Memory B cell (primary cell): ENCODE measurements around the gene TLR9.
"Not testable (repeated sequence)": the region's sequence is repeated elsewhere in the genome, so short reads cannot be mapped to it uniquely, and the experiment has no call there.

Experiments used
- ATAC-seq: fragments of 150-1000 bp; cut with Tn5 transposase; 2 replicates; pipeline ENCODE4 v1.10.0; 2021; ENCODE audit warnings: low read depth, mild to moderate bottlenecking, moderate library complexity
- DNase-seq, 2 donors: peaks; one replicate each; pipeline ENCODE4 v3.0.0; 2022; ENCODE audit warnings: low spot score in 2 of 2
- H3K27ac Mint-ChIP-seq: one replicate; pipeline ENCODE4 v1.8.0; 2022; ENCODE audit warnings: mild to moderate bottlenecking, moderate library complexity, mixed read lengths
- H3K27me3 Mint-ChIP-seq: one replicate; pipeline ENCODE4 v1.8.0; 2022; ENCODE audit warnings: mixed read lengths
- H3K36me3 Mint-ChIP-seq: one replicate; pipeline ENCODE4 v1.8.0; 2022; ENCODE audit warnings: mild to moderate bottlenecking, mixed read lengths
- H3K4me1 Mint-ChIP-seq: one replicate; pipeline ENCODE4 v1.8.0; 2022; ENCODE audit warnings: mixed read lengths
- H3K4me3 Mint-ChIP-seq: one replicate; pipeline ENCODE4 v1.8.0; 2022; ENCODE audit warnings: mild to moderate bottlenecking, moderate library complexity, mixed read lengths
- H3K9me3 Mint-ChIP-seq: one replicate; pipeline ENCODE4 v1.8.0; 2022; ENCODE audit warnings: mixed read lengths

The TLR9 gene

GRCh38 chr3:52193065-52193464, 32.4 kb downstream of the TLR9 start:
- Mint-ChIP-seq H3K9me3 (no peaks in the 10 kb centered on the region), H3K4me1 (peaks cover 17% of the 10 kb centered on the region), H3K4me3 (no peak overlapping the region), H3K27me3 (no peaks in the 10 kb centered on the region), H3K36me3 (no peaks in the 10 kb centered on the region), H3K27ac (no peak overlapping the region)
- ATAC-seq (no peak), DNase-seq (no peak)

GRCh38 chr3:52191663-52192062, 33.8 kb downstream of the TLR9 start:
- Mint-ChIP-seq H3K9me3 (no peaks in the 10 kb centered on the region), H3K4me3 (no peak overlapping the region), H3K4me1 (peaks cover 6% of the 10 kb centered on the region), H3K36me3 (no peaks in the 10 kb centered on the region), H3K27me3 (no peaks in the 10 kb centered on the region), H3K27ac (no peak overlapping the region)
- ATAC-seq (no peak), DNase-seq (no peak)

DNA sequence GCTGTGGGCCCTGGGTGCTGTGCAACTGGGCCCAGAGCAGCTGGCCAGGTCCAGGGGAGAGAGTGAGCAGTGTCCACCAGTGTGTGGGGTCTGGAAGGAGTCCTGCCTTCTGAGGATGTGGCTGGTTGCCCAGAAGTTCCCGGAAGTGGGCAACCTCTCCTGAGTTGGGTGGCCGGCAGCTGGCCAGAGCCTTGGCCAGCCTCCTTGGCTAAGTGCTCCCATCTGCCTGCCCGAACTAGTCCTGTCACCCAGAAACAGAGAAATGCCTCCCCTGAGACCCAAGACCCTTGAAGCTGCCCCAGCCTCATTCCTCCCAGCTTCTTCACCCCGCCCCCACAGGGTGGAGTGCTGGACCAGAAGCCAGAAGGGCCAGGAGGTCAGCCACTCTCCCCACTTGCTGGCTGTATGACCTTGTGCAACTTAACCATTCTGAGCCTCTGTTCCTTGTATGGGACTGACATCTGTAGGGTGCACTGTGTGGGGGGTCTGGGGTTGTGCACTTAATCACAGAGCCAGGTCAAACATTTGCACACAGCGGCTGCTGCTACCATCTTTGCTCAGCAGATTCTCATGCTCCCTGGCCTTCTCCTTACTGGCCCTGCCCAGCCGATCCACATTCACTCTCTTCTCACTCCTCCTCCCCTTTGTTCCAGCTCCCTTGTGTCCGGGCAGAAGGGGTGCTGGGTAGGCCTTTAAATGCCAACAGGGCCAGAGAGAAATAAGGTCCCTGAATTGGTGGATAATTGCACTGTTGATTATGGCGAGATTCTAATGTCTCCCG, 35.0 kb downstream of the TLR9 start:
- Mint-ChIP-seq H3K9me3 (no peaks in the 10 kb centered on the region), H3K27ac (no peak overlapping the region), H3K27me3 (no peaks in the 10 kb centered on the region), H3K4me3 (no peak overlapping the region), H3K36me3 (no peaks in the 10 kb centered on the region), H3K4me1 (peaks cover 6% of the 10 kb centered on the region)
- DNase-seq (no peak), ATAC-seq (no peak)

- Mint-ChIP-seq H3K27ac (peak overlapping the region; percentile 82), H3K27me3 (no peaks in the 10 kb centered on the region), H3K4me3 (no peak overlapping the region), H3K4me1 (peaks cover 6% of the 10 kb centered on the region), H3K9me3 (no peaks in the 10 kb centered on the region), H3K36me3 (no peaks in the 10 kb centered on the region)
- DNase-seq: no peak
- no peak for ATAC-seq
Measured at GRCh38 chr3:52188556-52188955, 36.9 kb downstream of the TLR9 start.

GRCh38 chr3:52186729-52187128, 38.7 kb downstream of the TLR9 start:
- peaks cover 6% of the 10 kb centered on the region for H3K4me1 Mint-ChIP-seq
- H3K27ac Mint-ChIP-seq: no peak overlapping the region
- ATAC-seq: no peak

DNA sequence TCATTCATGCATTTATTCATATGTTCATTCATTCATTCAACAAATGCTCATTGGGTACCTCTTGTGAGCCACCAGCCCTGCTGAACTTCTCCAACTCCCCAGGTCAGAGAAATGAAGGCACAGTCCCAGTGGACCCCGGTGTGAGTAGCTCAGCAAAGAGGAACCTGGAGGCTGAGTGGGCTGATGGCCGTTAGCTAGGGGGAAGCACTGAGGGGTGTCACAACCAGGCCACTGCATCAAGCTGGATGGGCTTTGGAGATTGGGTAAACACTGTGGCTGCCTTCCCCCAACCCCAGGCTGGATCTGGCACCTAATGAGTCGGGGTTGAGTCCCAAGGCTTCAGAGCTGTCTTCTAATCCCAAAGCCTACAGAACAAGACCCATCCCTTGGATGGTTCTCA, 39.6 kb downstream of the TLR9 start:
- Mint-ChIP-seq H3K36me3 (no peaks in the 10 kb centered on the region), H3K27ac (no peak overlapping the region), H3K9me3 (no peaks in the 10 kb centered on the region), H3K4me3 (no peak overlapping the region), H3K4me1 (peaks cover 6% of the 10 kb centered on the region), H3K27me3 (no peaks in the 10 kb centered on the region)
- DNase-seq (no peak), ATAC-seq (no peak)

More at GRCh38 chr3:52186729-52187128, 38.7 kb downstream of the TLR9 start:
- Mint-ChIP-seq H3K4me3 (no peak overlapping the region), H3K9me3 (no peaks in the 10 kb centered on the region), H3K36me3 (no peaks in the 10 kb centered on the region), H3K27me3 (no peaks in the 10 kb centered on the region)
- no peak for DNase-seq

DNA sequence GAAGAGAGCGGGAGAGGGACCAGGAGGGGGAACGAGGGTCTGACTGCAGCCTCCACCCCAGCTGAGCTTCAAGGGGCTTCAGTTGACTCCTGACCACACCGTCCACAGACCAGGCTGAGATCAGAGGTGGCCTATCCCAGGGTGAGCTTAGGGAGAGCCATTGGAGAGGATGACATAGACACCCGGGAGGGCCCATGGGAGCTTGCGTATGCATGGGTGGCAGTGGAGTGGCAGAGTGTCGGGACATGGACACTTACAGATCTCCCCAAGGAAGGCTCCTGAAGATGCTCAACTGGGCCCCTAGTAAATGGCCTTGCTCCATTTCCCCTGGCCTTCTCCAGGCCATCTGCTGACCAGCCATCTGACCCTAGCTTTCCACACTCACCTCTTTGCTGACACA, 40.1 kb downstream of the TLR9 start:
- peaks cover 7% of the 10 kb centered on the region for H3K4me1 Mint-ChIP-seq
- no peak for ATAC-seq
- H3K27ac Mint-ChIP-seq: no peak overlapping the region
- H3K27me3 Mint-ChIP-seq: no peaks in the 10 kb centered on the region
- DNase-seq: no peak
- no peak overlapping the region for H3K4me3 Mint-ChIP-seq
- H3K36me3 Mint-ChIP-seq: no peaks in the 10 kb centered on the region
- H3K9me3 Mint-ChIP-seq: no peaks in the 10 kb centered on the region

DNA sequence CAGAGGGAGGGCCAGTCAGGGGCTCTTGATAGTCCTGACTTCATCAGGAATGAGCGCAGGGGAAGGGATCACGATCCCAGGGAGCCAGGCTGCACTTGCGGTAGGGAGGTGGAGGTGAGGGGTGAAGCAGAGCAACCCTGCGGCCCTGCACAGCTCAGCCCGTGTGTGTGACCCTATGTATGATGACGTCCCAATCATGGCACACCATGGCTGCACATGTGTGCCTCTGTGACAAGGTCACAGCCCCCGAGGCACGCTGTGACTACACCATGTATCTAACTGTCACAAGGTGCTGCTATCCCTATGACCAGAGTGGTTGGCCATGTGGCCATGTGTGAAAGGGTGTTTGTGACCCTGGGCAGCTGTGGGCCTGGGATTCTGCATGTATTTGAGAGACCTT, 40.8 kb downstream of the TLR9 start:
- Mint-ChIP-seq H3K27ac (no peak overlapping the region), H3K27me3 (no peaks in the 10 kb centered on the region), H3K4me3 (no peak overlapping the region), H3K9me3 (no peaks in the 10 kb centered on the region), H3K4me1 (peaks cover 10% of the 10 kb centered on the region), H3K36me3 (no peaks in the 10 kb centered on the region)
- ATAC-seq (no peak), DNase-seq (no peak)

DNA sequence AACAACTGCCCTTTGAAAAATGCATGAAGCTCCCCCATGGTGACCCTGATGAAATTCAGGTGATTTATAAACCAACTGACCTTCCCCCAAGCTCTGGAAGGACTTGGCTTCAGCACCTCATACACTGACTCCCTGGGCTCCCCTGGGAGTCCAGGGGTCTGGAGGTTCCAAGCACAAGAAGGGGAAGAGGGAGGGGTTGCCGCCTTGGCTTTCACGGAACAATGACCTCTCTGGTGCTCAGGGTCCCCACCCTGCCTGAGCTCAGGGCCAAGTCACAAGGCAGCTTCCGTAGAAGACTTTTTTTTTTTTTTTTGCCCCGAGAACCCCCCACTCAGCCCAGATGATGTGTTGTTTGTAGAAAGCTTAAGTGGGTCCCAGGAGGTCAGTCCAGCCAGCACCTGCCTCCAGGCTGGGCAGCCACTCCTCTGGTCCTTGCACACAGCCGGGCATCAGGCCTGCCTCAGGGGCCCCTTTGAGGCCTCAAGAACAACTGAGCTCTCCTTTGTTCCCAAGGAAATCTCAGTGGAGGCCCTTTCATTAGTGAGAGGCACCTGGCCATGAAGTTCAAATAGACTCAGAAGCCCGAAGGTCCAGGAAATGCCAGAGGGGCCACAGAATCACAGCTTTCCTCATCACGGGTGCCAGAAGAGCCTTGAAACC, 41.5 kb downstream of the TLR9 start:
- Mint-ChIP-seq H3K4me3 (no peak overlapping the region), H3K4me1 (peaks cover 7% of the 10 kb centered on the region), H3K27ac (no peak overlapping the region), H3K27me3 (no peaks in the 10 kb centered on the region), H3K9me3 (no peaks in the 10 kb centered on the region), H3K36me3 (no peaks in the 10 kb centered on the region)
- ATAC-seq (no peak), DNase-seq (no peak)

DNA sequence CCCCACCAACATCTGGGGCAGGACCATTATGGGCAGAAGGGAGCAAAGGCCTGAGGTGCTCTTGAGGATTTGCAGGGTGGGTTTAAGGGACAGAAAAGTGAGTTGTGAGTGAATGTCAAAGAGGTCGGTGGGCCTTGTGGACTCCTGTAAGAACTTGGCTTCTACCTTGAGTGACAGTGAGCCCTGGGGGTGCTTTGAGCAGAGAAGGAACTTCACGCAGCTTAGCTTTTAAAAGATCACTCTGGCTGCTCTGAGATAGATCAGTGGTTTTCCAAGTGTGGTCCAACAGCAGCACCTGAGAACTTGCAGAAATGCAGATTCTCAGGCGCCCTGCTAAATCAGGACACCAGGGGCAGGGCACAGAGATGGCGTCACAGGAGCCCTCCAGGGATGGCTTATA, 42.8 kb downstream of the TLR9 start:
- DNase-seq (no peak), ATAC-seq (no peak)
- H3K27me3 Mint-ChIP-seq: no peaks in the 10 kb centered on the region
- H3K9me3 Mint-ChIP-seq: no peaks in the 10 kb centered on the region
- peaks cover 6% of the 10 kb centered on the region for H3K4me1 Mint-ChIP-seq
- H3K36me3 Mint-ChIP-seq: no peaks in the 10 kb centered on the region
- no peak overlapping the region for H3K27ac Mint-ChIP-seq
- H3K4me3 Mint-ChIP-seq: no peak overlapping the region

DNA sequence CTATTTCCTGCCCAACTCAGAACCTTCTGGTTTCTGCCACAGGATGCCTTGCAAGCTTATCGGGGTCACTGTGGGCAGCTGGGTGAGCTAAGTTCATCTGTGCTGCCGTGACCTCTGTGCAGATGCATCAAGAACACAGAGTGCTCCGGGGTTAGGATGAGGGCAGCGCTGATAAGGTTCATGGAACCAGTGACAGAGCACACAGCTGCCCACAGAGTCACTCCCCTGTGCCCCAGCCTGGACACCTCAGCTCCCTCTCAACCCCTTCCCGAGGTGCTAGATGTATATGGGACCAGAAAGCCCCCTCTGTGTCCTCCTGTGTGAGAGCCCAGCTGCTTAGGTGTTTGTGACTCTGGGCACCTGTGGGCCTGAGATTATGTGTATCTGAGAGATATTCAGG, 43.2 kb downstream of the TLR9 start:
- no peaks in the 10 kb centered on the region for H3K36me3 Mint-ChIP-seq
- H3K4me1 Mint-ChIP-seq: peaks cover 6% of the 10 kb centered on the region
- no peak overlapping the region for H3K27ac Mint-ChIP-seq
- no peak overlapping the region for H3K4me3 Mint-ChIP-seq
- H3K9me3 Mint-ChIP-seq: no peaks in the 10 kb centered on the region
- ATAC-seq (no peak), DNase-seq (no peak)
- no peaks in the 10 kb centered on the region for H3K27me3 Mint-ChIP-seq

DNA sequence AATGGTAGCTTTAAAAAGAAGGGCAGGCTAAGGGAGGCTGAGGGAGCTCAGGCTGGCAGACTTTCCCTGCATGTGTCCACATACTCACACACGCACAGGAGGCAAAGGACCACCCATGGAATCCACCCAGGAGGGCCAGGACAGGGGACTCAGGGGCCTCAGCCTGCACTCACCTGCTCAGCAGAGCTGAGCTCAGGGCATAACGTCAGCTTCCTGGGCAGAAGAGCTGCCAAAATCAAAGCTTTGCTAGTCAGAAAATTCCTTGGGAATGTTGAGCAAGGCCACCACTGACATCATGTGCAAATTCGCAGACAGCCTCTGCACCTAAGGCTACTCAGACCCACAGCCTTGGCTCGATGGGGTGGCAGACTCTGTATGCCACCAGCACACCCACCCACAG, 43.9 kb downstream of the TLR9 start:
- DNase-seq (no peak), ATAC-seq (no peak)
- no peaks in the 10 kb centered on the region for H3K27me3 Mint-ChIP-seq
- H3K4me1 Mint-ChIP-seq: peaks cover 6% of the 10 kb centered on the region
- H3K9me3 Mint-ChIP-seq: no peaks in the 10 kb centered on the region
- H3K4me3 Mint-ChIP-seq: no peak overlapping the region
- H3K27ac Mint-ChIP-seq: no peak overlapping the region
- H3K36me3 Mint-ChIP-seq: no peaks in the 10 kb centered on the region

GRCh38 chr3:52178537-52178936, 46.9 kb downstream of the TLR9 start:
- ATAC-seq: no peak
- peaks cover 6% of the 10 kb centered on the region for H3K4me1 Mint-ChIP-seq
- H3K36me3 Mint-ChIP-seq: no peaks in the 10 kb centered on the region
- no peak overlapping the region for H3K27ac Mint-ChIP-seq
- no peak overlapping the region for H3K4me3 Mint-ChIP-seq
- DNase-seq: no peak
- no peaks in the 10 kb centered on the region for H3K9me3 Mint-ChIP-seq
- no peaks in the 10 kb centered on the region for H3K27me3 Mint-ChIP-seq

GRCh38 chr3:52178126-52178525, 47.3 kb downstream of the TLR9 start:
- not testable (repeated sequence) for H3K27ac Mint-ChIP-seq, ATAC-seq, H3K9me3 Mint-ChIP-seq, H3K27me3 Mint-ChIP-seq, H3K4me3 Mint-ChIP-seq, DNase-seq, H3K4me1 Mint-ChIP-seq, H3K36me3 Mint-ChIP-seq

- ATAC-seq: no peak
- Mint-ChIP-seq H3K27ac (no peak overlapping the region), H3K4me1 (peaks cover 6% of the 10 kb centered on the region), H3K27me3 (no peaks in the 10 kb centered on the region), H3K4me3 (no peak overlapping the region), H3K9me3 (no peaks in the 10 kb centered on the region), H3K36me3 (no peaks in the 10 kb centered on the region)
- no peak for DNase-seq
Measured at GRCh38 chr3:52177701-52178042, 47.8 kb downstream of the TLR9 start.
